ENCODE data around the gene FGFBP1. TPM values are rescaled to one million over a fixed set of nuclear protein-coding genes. Genes with fewer than 3 reads are reported as not detected.

FGFBP1 gene
- total RNA-seq, 2 donors from 2014 or later = not detected

- DNase-seq (ENCODE audit: low spot score) (no peak), ATAC-seq (ENCODE audit: insufficient number of reproducible peaks, low FRiP score, low read depth) (no peak)
- Histone ChIP-seq H3K4me3 (no peak overlapping the region), H3K4me1 (ENCODE audit: control insufficient read depth in 1 of 2, low read depth in 2 of 2) (no peaks in the 10 kb centered on the region), H3K9me3 (no peaks in the 10 kb centered on the region), H3K27ac (no peak overlapping the region), H3K36me3 (no peaks in the 10 kb centered on the region), H3K27me3 (replicated peaks; ENCODE audit: insufficient read depth) (no peaks in the 10 kb centered on the region)
- no peak for TF ChIP-seq CTCF (IDR thresholded peaks at IDR 0.05)
Measured at GRCh38 chr4:15907430-15907829, 31.1 kb downstream of the FGFBP1 start.

DNA sequence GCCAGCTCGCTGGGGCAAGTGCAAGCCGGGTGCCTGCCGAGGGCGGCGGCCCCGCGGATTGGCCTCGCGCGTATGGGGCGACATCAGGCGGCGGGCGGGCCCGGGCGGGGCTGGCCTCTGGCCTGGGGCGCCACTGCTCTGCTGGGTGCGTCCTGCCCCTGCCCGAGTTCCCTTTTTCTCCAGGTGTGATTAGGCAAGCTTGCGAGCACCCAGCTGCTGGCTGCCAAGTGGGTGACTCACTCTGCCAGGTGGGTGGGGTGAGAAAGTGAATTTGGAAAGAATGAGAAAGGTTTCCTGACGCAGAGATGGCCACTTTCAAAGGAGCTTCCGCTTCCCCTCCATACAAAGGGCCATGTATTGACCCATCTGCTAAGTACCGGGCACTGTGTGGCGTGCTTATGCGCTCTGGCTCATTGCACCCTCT lies 32.5 kb downstream of the FGFBP1 start:
- H3K4me1 ChIP-seq (ENCODE audit: control insufficient read depth in 1 of 2, low read depth in 2 of 2) = no peaks in the 10 kb centered on the region

GRCh38 chr4:15902746-15903145 lies 35.8 kb downstream of the FGFBP1 start:
- H3K9me3 ChIP-seq = no peaks in the 10 kb centered on the region
- TF ChIP-seq CTCF (IDR thresholded peaks at IDR 0.05) = no peak
- no peak overlapping the region for H3K4me3 ChIP-seq
- H3K27me3 ChIP-seq (replicated peaks; ENCODE audit: insufficient read depth) = no peaks in the 10 kb centered on the region
- H3K4me1 ChIP-seq (ENCODE audit: control insufficient read depth in 1 of 2, low read depth in 2 of 2) = no peaks in the 10 kb centered on the region
- ATAC-seq (ENCODE audit: insufficient number of reproducible peaks, low FRiP score, low read depth) = no peak
- no peaks in the 10 kb centered on the region for H3K36me3 ChIP-seq
- DNase-seq (ENCODE audit: low spot score) = no peak
- H3K27ac ChIP-seq = no peak overlapping the region

More for the DNA sequence above, 32.5 kb downstream of the FGFBP1 start:
- no peak for DNase-seq (ENCODE audit: low spot score)
- Histone ChIP-seq H3K27ac (no peak overlapping the region), H3K27me3 (replicated peaks; ENCODE audit: insufficient read depth) (no peaks in the 10 kb centered on the region), H3K36me3 (no peaks in the 10 kb centered on the region), H3K9me3 (no peaks in the 10 kb centered on the region), H3K4me3 (no peak overlapping the region)
- no peak for ATAC-seq (ENCODE audit: insufficient number of reproducible peaks, low FRiP score, low read depth)
- no peak for TF ChIP-seq CTCF (IDR thresholded peaks at IDR 0.05)

DNA sequence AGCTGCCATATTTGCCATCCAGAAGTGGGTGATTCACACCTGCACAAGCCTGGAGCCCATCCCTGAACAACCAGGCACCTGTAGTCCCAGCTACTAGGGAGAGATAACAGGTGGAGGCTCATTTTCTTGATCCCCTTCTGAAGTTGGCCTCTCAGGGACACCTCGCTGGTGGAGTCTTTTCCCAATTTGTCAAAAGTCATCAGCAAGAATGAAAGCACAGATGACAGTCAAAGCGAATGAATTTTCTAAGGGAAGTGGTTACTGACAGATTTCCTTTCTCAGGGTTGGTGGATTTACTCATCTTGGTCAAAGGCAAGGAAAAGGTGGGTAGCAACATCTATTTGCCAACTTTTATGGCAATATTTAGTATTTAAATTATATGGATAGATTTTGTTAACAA lies 36.5 kb downstream of the FGFBP1 start:
- ATAC-seq (ENCODE audit: insufficient number of reproducible peaks, low FRiP score, low read depth) = no peak
- no peak for TF ChIP-seq CTCF (IDR thresholded peaks at IDR 0.05)
- H3K36me3 ChIP-seq = no peaks in the 10 kb centered on the region
- no peaks in the 10 kb centered on the region for H3K27me3 ChIP-seq (replicated peaks; ENCODE audit: insufficient read depth)
- no peak overlapping the region for H3K4me3 ChIP-seq
- no peak for DNase-seq (ENCODE audit: low spot score)
- H3K4me1 ChIP-seq (ENCODE audit: control insufficient read depth in 1 of 2, low read depth in 2 of 2) = no peaks in the 10 kb centered on the region
- no peak overlapping the region for H3K27ac ChIP-seq
- H3K9me3 ChIP-seq = no peaks in the 10 kb centered on the region

- no peaks in the 10 kb centered on the region for H3K4me1 ChIP-seq (ENCODE audit: control insufficient read depth in 1 of 2, low read depth in 2 of 2)
- no peak overlapping the region for H3K27ac ChIP-seq
- ATAC-seq (ENCODE audit: insufficient number of reproducible peaks, low FRiP score, low read depth) = no peak
- no peaks in the 10 kb centered on the region for H3K27me3 ChIP-seq (replicated peaks; ENCODE audit: insufficient read depth)
- H3K4me3 ChIP-seq = no peak overlapping the region
- H3K9me3 ChIP-seq = no peaks in the 10 kb centered on the region
- H3K36me3 ChIP-seq = no peaks in the 10 kb centered on the region
- no peak for TF ChIP-seq CTCF (IDR thresholded peaks at IDR 0.05)
- DNase-seq (ENCODE audit: low spot score) = no peak
Measured at GRCh38 chr4:15901007-15901406, 37.5 kb downstream of the FGFBP1 start.

Data from thoracic aorta (tissue), 2 donors.